HG02588 (cell line): Measurements from ENCODE around the gene SCART1.
"Not testable (repeated sequence)": the region's sequence is repeated elsewhere in the genome, so short reads cannot be mapped to it uniquely, and the experiment has no call there.

ENCODE experiments used
- ATAC-seq: cut with Tn5 transposase; IDR thresholded peaks from one replicate; pipeline ENCODE4 v1.9.1; 2021; ENCODE audit warnings: mild to moderate bottlenecking, moderate library complexity; ENCODE audit not compliant: unreplicated experiment

Gene SCART1

DNA sequence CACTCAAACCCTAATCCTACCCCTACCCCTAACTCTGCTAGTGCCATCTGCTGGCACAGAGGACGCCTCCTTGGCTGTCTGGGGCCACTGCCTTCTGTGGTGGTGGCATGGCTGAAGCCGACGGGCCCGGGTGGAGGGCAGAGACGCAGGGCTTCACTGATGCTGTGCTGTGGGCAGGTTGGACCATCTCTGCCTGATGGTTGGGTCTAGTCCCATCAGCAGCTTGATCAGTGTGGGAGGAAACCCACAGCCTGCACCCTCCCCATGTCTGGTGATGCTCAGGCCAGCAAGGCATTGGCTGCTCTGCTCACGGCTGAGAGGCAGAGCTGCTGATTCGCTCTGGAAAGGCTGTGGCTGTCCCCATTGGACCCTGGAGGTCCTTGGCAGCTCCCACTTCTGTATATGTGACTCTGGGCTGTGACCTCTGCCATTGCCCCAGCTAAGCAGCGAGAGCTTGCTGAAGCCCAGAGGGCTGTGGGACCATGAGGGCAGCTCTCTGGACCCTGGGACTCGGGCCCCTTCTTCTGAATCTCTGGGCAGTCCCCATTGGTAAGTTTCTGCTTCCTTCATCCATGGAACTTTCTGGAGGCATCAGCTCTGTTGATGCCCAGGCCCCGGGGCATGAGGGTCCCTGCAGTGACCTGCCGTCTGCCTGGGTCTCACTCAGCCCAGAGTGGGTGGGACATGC, at the start of gene SCART1:
Gene SCART1 (plus strand): TSS at position 430 of the 688 bp plus-strand sequence. CDS start 53 bp downstream, at position 483.
- ATAC-seq, result no peak

DNA sequence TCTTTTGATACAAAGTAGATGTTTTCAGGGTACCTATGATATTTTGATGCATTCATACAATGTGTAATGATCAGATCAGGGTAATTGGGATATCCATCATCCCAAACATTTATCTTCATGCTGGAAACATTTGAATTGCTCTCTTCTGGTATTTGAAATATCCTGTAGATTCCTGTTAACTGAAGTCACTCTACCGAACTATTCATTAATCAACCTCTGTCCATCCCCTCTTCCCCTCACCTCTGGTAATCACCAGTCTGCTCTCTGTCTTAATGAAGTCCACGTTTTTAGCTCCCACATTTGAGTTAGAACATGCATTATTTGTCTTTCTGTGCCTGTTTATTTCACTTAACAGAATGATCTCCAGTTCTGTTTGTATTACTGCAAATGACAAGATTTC, 48.5 kb upstream of the SCART1 start:
- no peak for ATAC-seq

DNA sequence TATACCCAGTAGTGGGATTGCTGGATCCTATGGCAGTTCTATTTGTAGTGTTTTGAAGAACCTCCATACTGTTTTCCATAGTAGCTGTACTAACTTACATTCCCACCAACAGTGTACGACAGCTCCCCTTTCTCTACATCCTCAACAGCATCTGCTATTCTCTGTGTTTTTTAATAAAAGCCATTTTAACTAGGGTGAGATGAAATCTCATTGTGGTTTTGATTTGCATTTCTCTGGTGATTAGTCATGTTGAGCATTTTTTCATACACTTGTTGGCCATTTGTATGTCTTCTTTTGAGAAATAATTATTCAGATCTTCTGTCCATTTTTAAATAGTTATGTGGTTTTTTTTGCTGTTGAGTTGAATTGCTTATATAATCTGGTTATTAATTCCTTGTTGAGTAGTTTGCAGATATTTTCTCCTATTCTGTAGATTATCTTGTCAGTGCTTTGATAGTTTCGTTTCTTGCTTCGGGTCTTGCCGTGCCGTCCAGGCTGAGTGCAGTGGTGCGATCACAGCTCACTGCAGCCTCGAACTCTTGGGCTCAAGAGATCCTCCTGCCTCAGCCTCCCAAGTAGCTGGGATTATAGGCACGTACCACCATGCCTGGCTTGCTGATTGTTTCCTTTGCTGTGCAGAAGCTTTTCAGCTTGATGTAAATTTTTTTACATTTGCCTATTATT, 47.8 kb upstream of the SCART1 start:
- ATAC-seq, result no peak

DNA sequence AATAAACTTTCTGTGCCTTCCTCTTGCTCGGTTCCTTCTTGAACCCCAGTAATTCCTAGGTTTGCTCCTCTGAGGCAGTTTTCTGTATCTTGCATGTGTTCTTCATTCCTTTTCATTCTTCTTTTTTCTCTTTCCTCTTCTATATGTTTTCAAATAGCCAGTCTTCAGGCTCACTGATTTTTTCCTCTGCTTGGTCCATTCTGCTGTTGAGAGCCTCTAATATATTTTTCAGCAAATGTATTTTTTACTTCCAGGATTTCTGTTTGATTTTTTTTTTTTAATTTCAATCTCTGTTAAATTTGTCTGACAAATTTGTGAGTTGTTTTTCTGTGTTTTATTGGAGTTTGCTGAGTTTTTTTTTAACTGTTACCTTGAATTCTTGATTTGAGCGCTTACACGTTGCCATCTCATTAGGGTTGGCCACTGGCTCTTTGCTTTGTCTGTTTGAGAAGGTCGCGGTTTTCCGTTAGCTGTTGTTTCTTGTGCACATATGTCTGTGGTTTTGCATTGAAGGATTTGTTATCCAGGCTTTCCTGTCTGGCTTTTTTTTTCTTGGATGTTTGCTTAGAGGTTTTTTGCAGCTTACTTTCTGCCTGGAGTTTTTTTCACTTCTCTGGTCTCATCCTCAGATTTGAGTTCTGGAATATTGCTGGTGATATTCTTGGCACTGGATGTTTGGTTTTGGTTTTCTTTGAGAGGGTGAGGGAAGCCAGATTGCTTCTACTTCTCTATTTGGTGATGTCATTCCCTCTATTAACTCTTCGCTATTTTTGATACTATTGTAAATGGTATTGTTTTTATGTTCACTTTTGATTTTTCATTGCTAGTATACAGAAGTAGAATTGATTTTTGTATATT, 42.0 kb upstream of the SCART1 start:
- no peak for ATAC-seq

DNA sequence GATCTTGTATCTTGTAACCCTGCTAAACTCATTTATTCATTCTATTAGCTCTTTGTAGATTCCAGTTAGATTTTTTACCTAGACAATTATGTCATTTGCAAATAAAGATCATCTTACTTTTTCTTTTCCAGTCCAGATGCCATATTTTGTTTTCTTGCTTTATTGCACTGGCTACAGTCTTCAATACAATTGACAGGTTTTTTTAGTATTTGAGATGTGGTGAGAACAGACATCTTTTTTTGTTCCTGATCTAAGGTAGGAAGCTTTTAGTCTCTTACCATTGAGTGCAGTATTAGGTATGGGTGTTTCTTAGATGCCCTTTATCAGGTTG, 41.4 kb upstream of the SCART1 start:
- no peak for ATAC-seq

DNA sequence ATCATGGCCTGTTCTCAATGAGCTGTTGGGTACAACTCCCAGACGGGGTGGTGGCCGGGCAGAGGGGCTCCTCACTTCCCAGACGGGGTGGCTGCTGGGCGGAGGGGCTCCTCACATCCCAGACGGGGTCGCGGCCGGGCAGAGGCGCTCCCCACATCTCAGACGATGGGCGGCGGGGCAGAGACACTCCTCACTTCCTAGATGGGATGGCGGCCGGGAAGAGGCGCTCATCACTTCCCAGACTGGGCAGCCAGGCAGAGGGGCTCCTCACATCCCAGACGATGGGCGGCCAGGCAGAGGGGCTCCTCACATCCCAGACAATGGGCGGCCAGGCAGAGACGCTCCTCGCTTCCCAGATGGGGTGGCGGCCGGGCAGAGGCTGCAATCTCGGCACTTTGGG, 39.3 kb upstream of the SCART1 start:
- not testable (repeated sequence) for ATAC-seq

DNA sequence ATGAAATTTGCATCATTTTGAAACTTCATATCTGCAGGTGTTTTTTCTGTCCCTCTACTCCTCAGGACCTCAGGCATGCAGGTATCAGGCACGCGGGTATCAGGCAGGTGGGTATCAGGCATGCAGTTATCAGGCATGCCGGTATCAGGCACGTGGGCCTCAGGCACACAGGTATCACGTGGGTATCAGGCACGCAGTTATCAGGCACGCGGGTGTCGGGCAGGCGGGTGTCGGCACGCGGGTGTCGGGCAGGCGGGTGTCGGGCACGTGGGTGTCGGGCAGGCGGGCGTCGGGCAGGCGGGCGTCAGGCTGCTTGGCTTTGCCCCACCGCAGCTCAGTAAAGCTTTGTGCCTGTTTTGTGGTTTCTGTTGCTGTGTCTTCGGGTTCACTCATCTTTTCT, 38.0 kb upstream of the SCART1 start:
- ATAC-seq, result no peak

DNA sequence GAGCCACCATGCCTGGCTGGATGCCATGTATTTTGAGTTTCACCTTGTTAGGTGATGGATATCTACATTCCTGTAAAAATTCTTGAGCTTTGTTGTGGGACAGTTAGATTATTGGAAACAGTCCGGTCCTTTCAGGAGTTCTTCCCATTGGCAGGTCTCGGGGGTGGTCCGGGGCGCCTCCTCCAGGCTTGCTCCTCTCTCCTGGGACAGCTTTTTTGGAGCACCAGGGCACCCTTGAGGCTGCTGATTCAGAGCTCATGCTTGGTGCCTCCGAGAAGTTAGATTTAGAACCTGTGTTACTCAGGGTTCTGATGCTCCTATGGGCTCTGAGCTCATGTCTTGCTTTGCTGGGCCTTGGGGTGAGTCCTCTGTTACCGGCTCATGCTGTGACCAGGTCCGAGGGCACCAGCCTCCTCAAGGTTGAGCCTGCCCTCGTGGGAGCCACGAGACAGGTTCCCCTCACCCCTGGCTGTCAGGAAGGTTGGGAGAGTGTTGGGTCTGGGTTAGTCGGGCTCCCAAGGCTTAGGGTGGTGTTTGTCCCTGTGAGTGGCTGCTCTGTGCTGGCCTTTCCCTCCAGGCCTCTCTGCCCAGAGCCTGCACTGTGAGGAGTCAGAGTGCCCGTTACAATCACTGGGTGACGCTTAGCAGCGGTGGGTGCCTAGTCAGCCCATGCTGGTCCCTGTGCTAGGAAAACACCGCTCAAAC, 35.3 kb upstream of the SCART1 start:
- ATAC-seq, result no peak

DNA sequence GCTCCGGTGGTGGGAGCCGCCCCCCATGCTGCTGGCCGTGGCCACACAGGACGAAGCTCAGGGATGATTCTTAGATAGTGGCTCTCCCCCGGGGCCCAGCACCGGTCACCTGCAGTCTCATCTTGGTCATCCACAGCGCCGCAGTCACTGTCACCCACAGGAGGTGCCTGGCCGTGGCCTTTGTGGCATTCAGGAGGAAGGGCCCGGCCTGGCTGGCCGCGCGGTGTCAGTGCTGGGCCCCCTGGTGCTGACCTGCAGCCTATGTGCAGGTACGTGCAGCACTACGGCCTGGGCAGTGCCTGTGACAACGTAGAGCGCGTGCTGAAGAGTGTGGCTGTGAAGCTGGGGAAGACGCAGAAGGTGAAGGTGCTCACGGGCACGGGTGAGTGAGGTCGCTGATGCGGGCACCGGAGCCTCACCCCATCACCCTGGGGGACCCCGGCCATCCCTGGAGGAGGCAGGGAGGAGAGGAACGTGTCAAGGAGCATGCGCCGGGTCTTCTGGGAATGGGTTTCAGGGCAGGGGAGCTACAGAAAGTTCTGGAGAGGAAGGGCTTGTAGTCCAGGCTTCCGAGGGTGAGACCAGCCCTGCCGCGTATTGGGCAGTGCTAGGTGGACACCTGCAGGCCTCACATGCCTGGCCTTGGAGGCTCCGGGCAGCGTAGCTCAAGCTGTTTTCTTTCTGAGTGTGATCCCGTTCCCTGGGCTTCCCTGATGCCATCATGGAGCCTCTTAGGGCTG, 34.4 kb upstream of the SCART1 start:
- ATAC-seq, result no peak

DNA sequence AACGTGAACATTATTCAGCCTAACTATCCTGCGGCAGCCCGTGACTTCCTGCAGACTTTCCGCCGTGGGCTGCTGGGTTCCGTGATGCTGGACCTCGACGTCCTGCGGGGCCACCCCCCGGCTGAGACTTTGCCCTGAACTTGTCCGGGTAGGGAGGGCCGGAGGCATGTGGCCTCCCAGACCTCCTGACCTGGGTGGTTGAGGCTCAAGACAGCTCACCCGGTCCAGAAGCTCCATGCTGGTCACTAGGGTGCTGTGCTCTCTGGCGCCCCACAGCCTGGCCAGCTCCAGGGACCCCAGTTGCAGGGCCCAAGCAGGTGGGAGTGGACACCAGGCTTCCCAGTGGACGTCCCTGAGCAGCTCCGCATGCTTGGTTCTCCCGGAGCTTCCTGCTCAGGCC, 33.7 kb upstream of the SCART1 start:
- ATAC-seq, result no peak

DNA sequence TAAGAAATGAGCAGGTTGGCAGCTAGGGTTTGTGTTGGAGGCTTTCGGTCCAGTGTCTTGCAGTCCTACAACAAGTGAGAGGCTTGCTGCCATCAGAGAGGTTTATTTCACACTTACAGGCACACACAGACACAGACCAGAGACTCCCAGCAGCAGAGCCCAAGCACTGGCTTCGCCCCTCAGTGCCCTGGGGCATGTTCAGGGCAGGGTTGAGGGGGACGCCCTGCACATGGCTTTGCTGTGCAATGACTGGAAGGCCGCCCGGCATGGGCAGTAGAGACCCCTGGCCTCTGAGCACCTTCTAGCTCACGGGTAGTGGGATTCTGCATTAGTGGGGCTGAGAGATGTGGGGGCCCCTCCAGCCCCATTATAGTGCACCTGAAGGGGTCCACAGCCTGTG, 33.2 kb upstream of the SCART1 start:
- no peak for ATAC-seq

DNA sequence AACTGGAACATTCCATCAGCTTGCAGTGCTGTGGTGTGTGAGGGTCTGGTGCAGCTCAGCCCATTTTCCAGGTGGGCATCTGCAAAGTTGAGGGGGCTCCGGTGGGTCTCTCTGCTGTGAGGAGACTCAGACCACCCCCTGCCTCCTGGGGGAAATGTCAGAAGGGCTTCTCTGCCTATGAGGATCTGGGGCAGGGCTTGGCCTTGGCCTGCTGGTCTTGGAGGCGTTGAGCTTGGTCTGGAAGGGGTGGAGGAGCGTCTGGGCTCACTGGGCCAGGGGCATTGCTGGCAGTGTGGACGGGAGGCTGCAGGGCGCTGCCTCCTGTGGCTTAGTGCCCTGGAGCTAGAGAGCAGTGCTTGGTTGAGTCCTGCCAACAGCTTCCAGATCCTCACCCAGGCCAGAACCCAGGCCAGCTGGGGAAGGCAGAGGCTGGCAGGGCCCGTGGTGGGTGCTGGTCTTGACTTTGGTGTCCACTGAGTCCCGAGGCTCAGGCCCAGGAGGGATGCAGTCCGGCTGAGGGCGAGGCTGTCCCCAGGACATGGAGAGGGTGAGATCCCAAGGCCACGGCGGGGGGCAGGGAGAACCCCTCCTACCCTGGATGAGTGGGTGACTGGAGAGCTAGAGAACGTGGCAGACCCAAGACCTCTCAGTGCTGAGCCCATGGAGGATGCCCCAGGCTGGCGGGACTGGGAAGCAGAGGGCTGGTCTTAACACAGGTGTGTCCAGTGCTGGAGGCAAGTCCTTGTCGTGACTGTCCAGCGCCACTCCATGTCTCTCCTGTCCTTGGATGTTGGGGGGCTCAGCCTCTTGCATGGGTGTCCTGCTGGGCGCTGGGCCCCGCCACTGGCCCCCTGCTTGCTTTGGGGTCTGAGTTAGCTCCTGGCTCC, 32.2 kb upstream of the SCART1 start:
- no peak for ATAC-seq

DNA sequence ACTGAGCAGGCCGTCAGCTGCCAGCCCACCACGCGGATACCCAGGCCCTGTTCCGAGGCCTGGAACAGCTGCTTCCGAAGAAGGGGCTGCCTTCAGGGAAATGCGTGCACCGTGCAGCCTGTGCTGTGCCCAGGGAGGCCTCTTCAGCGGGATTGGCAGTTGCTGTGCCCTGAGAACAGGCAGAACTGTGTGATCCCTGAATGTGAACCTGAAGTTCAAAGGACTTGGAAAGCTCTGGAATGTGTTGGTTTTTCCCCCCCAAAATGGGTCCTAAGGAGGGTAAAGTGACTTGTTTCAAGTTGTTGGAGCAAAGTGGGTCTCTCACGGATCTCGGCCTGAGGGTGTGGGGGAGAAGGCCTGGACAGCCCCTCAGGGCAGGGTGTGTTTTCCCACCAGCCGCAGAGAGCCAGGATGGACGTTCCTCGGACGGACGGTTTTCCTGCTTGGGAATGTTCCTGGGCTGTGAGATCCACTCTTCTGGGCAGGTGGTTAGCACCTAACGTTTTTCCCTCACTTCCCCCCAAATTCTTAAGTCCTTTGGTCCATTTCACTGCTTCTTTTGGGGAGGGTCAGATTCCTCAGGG, 31.4 kb upstream of the SCART1 start:
- no peak for ATAC-seq

DNA sequence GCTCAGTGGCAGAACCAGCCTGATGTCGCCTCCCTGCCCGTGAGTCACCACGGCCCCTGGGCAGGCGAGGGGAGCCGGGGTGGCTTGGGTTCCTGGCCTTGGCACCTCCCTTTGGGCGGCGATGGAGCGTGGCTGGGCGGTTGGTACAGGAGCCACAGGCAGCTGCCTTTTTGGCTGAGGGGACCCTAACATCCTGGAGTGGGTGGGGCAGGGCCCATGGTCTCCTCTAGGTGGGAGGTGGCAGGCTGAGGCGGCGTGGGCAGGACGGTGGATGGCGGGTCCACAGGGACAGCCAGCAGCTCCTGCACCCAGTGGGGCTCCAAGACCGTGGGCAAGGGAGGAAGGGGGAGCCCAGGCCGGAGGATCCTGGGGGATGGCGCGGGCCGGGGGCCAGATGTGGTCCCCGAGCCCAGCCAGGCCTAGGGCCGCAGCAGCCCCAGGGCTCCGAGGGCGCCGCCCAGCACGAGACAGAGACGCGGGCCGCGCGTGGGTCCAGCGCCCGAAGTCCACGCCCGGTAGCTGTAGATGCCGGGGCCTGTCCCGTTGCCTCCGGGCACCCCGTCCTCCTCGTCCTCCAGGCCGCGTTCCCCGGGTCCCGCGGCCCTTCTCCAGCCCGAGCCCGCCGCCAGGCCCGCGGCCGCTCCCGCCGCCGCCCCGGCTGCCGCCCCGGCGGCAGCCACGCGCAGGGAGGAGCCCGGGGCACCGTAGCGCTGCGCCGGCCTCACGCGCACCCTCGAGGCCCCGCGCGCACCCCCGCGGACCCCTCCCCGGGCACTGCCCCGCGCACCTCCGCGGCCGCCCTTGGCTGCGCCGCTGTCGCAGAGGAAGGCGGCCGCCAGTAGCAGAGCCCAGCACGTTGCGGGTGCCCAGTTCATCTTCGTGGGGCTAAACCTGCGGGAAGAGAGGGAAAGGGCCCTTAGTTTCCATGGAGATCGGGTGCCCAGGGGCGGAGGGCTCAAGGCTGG, 30.7 kb upstream of the SCART1 start:
- ATAC-seq, result no peak

DNA sequence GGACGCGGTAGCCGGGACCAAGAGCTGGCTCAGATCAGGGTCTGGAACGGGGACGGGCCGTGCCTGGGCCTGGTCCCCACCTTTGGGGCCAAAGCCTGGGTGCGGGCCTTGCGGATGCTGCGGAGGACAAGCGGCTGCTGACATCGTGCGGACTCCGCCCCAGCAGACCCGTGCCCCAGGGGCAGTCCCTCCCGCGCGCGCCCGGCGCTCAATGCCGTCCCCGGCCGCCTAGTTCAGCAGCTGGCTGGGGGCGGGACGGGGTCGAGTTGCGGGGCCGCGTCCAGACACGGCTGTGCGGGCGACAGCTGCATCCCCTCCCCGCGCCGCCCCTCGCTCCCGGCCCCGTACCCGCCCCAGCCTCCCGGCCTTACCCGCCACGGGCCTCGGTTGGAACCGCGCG, 29.6 kb upstream of the SCART1 start:
- not testable (repeated sequence) for ATAC-seq

DNA sequence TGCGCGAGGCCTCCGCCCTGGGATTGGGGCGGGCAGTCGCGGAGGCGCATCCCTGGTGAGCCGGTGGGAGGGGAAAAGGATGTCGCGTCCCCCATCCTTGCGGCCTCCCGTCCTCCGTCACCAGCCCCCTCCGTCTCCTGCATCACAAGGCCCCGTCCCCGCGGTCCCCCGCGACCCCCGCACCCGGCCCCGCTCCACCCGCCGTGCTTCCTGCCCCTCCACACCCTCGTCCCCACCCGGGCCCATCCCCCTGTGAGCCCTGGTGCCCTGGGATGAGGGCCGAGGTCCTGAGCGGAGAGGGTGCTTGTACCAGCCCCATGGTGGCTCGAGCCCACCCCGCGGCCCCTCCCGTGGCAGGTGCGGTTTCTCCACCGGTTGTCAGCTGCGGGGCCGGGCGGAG, 29.1 kb upstream of the SCART1 start, which contains the start of gene SPRN:
Gene SPRN (minus strand): TSS at position 25 of the 400 bp plus-strand sequence. CDS start 944 bp downstream, outside the sequence.
- not testable (repeated sequence) for ATAC-seq

DNA sequence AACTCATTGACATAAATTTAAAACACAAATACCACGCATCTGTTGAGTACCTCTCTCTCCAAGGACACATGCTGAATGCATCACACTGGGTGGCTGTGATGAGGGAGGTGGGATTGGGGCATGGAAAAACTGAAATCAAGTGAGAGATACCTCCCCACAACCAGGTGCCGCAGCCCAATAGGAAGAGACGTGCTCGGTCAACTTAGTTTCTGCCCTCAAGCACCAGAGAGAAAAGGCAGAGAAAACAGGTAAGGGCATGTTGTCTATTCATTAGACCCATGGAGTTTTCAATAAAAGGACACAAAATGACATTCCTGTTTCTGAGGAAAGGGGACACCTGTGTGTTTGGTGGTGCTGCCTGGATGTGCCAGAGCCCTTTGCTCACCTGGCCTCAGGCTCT, 24.2 kb upstream of the SCART1 start:
- ATAC-seq, result not testable (repeated sequence)
